8988T (cell line): ENCODE data around the gene CGREF1.
"Not testable (repeated sequence)": the region's sequence is repeated elsewhere in the genome, so short reads cannot be mapped to it uniquely, and the experiment has no call there.

Experiments
- DNase-seq: peaks from one replicate; pipeline ENCODE4 v3.0.0; 2011

Gene CGREF1

DNA sequence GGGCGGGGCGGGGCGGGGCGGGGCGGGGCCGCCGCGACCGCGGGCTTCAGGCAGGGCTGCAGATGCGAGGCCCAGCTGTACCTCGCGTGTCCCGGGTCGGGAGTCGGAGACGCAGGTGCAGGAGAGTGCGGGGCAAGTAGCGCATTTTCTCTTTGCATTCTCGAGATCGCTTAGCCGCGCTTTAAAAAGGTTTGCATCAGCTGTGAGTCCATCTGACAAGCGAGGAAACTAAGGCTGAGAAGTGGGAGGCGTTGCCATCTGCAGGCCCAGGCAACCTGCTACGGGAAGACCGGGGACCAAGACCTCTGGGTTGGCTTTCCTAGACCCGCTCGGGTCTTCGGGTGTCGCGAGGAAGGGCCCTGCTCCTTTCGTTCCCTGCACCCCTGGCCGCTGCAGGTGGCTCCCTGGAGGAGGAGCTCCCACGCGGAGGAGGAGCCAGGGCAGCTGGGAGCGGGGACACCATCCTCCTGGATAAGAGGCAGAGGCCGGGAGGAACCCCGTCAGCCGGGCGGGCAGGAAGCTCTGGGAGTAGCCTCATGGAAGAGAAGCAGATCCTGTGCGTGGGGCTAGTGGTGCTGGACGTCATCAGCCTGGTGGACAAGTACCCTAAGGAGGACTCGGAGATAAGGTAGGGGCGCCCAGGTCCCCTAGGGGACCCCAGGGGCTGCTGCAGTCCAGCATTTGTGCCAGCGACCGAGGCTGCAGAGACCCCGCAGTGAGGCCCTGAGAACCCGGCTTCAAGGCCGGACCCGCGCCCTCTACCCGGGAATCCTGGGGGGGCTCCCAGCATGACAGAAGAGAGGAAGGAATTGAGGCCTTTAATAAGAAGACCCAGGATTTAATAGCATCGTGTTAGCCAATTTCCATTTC lies 32.0 kb downstream of the CGREF1 start, which contains the start of gene KHK:
KHK (plus strand) TSS at position 49 of the 870 bp plus-strand sequence; CDS start at position 537, 488 bp downstream.
- DNase-seq, result peak; percentile 88

DNA sequence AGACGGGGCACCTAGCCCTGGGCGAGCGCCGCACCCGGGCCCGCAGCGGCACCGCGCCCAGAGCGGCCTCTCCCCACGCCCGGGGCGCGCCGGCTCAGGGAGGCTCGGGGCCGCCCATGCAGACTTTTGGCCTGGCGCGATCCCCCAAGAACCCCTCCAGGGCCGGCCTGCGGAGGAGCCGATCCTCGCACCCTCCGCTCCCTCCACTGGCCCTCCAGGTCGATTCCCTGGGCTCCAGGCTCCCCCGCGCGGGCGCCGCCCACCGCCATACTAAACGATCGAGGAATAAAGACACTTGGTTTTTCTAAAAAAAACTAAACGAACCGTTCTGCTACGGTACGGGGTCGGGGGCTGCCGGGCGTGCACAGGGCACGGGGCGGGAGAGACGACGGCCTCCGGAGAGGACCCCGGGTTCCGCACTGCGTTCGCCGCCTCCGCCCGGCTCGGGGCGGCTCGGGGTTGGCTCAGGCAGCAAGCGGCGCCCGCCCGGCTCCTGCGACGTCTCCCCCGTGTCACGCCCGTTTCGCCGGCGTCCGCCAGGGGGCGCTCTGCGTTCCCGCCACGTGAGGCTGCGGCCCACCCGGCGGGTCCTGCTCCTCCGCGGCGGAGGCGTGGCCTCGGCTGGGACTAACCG lies 32.7 kb downstream of the CGREF1 start:
- peak; percentile 99 for DNase-seq

DNA sequence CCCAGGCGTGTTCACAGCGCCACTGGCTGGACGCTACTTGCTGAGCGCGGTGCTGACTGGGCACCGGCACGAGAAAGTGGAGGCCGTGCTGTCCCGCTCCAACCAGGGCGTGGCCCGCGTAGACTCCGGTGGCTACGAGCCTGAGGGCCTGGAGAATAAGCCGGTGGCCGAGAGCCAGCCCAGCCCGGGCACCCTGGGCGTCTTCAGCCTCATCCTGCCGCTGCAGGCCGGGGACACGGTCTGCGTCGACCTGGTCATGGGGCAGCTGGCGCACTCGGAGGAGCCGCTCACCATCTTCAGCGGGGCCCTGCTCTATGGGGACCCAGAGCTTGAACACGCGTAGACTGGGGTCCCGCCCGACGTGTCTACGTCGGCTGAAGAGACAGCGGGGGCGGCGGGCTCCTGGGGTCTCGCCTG lies 33.2 kb downstream of the CGREF1 start:
- peak; percentile 92 for DNase-seq

DNA sequence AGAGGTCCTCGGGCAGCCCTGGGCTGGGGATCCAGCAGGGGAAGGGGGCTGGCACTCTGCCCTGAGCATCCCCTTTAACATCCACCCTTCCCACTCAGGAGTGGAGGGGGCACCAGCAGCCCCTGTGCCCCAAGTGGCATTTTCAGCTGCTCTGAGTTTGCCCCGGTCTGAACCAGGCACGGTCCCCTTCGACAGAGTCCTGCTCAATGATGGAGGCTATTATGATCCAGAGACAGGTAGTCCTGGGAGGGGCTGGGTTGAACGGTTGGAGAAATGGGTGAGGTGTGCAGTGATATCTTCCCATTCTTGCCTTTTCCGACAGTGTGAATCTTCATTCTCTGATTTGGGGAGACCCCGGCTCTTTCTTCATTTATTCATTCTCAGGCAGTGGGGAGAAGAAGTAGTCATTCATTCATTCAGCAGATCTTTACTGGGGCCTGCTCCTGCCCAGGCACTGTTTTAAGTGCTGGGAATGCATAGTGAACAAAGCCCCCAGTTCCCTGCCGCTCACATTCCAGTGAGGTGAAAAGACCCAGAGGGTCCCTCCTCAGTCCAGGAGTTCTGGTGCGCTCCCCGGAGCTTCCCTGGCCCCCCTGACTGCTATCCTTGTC lies 33.8 kb downstream of the CGREF1 start:
- no peak for DNase-seq

DNA sequence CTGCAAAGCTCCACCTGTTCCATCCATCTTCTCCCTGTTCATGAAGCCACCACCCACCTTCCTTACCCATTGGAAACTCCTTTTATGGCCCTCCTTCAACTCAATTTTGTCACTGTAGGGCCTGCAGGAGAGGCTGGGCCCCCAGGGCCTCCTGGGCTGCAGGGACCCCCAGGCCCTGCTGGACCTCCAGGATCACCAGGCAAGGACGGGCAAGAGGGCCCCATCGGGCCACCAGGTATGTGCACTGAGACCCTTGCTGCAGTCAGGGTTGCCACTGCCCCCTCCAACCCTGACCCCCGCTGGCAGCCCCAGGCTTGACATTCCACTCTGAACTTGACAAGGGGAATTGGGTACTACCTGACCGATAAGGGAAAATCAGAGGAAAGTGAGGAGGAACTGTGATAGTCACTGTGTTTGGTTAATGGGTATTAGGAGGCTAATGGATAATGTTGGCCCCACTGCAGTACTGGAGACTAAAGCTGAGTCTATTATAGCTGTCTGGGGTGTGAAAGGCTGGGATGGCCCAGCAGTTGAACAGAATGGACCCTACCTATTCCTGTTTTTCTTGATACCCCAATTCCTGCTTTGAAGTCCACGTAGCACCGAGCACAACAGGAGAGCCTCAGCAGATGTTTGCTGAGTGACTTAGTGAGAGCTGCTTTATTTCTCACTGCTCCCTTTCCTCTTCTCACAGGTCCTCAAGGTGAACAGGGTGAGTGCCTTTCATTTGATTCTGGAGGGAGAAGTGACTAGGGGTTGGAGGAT lies 34.4 kb downstream of the CGREF1 start:
- DNase-seq, result no peak

DNA sequence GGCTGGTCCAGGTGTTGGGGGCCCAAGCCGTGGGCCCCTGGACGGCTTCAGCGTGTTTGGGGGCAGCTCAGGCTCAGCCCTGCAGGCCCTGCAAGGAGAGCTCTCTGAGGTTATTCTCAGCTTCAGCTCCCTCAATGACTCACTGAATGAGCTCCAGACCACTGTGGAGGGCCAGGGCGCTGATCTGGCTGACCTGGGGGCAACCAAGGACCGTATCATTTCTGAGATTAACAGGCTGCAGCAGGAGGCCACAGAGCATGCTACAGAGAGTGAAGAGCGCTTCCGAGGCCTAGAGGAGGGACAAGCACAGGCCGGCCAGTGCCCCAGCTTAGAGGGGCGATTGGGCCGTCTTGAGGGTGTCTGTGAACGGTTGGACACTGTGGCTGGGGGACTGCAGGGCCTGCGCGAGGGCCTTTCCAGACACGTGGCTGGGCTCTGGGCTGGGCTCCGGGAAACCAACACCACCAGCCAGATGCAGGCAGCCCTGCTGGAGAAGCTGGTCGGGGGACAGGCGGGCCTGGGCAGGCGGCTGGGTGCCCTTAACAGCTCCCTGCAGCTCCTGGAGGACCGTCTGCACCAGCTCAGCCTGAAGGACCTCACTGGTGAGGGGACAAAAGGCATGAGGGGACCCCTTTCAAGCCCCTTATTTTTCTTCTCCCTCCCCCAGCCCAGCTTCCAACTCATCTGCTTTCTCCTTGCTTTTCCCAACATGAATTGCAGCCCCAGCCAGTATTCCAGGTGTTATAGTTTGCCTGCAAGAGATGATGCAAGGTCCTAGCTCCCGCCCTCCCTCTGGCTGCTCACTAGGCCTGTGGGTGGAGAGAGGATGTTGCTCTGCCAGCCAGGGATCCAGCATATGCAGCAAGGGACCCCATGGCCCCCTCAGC lies 35.3 kb downstream of the CGREF1 start:
- no peak for DNase-seq

DNA sequence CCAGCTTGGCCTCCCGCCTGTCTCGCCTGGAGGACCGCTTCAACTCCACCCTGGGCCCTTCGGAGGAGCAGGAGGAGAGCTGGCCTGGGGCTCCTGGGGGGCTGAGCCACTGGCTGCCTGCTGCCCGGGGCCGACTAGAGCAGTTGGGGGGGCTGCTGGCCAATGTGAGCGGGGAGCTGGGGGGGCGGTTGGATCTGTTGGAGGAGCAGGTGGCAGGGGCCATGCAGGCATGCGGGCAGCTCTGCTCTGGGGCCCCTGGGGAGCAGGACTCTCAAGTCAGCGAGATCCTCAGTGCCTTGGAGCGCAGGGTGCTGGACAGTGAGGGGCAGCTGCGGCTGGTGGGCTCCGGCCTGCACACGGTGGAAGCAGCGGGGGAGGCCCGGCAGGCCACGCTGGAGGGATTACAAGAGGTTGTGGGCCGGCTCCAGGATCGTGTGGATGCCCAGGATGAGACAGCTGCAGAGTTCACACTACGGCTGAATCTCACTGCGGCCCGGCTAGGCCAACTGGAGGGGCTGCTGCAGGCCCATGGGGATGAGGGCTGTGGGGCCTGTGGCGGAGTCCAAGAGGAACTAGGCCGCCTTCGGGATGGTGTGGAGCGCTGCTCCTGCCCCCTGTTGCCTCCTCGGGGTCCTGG lies 36.0 kb downstream of the CGREF1 start:
- DNase-seq, result no peak

DNA sequence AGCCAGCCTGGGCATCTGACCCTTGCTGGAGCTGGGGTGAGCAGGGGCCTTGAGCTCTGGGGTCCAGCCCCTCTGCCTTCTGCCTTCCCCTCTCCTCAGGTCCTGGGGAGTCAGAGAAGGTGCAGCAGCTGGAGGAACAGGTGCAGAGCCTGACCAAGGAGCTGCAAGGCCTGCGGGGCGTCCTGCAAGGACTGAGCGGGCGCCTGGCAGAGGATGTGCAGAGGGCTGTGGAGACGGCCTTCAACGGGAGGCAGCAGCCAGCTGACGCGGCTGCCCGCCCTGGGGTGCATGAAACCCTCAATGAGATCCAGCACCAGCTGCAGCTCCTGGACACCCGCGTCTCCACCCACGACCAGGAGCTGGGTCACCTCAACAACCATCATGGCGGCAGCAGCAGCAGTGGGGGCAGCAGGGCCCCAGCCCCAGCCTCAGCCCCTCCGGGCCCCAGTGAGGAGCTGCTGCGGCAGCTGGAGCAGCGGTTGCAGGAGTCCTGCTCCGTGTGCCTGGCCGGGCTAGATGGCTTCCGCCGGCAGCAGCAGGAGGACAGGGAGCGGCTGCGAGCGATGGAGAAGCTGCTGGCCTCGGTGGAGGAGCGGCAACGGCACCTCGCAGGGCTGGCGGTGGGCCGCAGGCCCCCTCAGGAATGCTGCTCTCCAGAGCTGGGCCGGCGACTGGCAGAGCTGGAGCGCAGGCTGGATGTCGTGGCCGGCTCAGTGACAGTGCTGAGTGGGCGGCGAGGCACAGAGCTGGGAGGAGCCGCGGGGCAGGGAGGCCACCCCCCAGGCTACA lies 36.8 kb downstream of the CGREF1 start:
- no peak for DNase-seq

DNA sequence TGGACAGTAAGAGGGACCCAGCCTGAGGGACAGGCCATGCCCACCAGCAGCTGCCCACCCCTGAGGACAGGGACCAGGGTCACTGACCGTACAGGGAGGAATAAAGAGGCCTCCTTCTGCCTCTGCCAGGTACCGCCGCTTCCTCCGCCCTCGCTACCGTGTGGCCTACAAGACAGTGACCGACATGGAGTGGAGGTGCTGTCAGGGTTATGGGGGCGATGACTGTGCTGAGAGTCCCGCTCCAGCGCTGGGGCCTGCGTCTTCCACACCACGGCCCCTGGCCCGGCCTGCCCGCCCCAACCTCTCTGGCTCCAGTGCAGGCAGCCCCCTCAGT lies 38.4 kb downstream of the CGREF1 start:
- DNase-seq, result no peak

DNA sequence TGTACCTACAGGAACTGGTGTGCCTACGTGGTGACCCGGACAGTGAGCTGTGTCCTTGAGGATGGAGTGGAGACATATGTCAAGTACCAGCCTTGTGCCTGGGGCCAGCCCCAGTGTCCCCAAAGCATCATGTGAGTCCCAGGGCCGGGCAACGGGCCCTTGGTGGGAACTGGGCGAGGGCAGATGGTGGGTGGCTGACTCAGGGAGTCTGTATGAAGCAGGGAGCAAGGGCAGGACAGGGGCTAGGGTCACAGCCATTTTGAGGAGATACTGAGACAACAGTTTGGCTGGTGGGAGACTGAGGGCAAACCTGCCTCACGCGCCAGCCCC lies 38.8 kb downstream of the CGREF1 start:
- no peak for DNase-seq

DNA sequence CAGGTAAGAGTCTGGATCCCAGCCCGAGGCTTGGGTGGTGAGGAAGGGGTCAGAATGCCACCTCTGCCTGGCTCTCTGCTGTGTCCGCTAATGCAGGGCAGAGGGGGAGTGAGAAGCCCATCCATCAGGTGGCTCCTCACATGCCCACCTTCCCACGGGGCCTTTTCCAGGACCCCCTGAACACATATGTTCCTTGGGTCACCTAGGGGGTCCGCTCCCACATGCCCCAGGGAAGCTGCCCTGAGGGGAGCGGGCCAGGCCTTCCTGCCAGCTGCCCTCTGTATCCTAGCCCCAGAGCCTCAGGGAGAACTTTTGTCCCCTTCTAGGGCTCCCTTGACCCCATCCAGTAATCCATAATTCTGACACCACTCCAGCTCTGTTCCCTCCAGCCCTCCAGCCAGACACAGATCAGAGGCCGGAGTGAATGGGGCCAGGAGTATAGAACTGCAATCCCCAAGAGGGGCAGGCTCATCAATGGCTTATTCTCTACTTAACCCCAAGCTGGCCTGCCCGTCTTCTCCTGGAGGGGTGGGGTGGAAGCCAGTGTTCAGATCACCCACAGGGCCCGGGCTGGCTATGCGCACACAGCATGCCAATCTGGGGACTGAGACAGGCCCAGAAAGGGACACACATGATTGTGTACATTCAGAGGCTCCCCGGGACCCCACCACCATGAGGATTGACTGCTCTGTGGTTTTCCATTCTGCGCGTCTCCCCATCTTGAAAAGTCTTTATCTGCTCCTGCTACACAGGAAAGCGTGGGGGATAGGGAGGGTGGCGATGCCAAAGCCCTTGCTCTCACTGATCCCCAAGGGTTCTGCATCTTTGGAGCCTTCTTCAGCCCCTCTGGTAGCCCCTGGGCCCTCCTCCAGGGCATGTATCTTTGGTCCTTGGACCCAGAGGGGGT lies 39.4 kb downstream of the CGREF1 start:
- DNase-seq, result no peak

DNA sequence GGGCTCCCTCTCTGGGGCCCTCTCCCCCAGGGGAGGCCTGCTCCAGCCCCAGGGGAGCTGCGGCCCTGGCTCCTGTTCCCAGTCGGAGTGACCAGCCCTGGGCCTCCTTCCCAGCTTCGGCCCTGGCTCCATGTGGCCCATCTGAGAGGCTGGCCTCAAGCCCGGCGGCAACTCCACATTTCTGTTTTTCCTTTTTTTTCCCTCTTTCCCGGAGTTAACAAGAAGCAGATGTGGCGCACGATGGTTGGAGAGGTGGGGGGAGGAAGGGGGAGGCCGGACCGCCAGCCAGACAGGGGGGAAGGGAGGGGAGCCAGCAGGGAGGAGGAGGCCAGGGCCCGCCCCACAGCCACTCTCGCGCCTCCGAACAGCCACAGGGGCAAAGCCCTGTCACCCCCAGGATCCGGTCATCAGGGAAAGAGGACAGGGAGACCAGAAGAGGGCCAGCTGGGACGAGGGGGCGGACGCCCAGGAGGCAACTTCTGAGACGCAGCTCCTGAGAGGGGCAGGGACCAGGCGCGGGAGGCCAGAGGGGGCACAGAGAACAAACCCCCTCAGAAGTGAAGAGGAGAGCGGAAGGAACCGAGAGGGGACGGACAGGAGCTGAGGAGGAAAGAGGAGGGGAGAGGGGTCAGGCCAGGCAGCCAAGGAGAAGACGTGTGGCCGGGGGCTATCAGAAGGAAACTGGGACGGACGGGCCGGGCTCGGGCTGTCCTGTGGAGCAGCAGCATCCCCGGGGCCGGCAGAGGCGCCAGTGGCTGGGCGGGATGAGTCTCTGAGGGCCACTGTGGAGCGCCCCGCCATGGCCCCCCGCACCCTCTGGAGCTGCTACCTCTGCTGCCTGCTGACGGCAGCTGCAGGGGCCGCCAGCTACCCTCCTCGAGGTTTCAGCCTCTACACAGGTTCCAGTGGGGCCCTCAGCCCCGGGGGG lies 40.4 kb downstream of the CGREF1 start, which contains the start of gene EMILIN1:
EMILIN1 (plus strand) TSS at position 349 of the 928 bp plus-strand sequence; CDS start at position 800, 451 bp downstream.
- no peak for DNase-seq

DNA sequence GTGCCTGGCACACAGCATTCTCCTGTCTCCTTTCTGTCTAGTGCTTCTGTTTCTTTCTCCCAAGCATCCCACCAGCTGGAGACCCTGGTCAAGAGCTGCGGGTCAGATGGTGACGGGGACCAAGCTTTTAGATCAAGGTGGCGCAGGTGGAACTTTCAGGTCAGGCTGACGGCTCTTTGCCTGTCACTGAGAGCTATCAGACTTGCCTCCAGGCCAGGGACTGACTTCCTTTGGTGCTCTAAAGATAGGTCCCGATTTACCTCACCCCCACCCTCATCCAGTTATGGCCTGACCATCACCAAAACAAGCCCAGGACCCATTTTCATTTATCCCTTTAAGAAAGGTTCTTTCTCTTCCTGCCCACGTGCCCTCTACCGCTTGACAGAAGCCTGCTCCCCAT lies 41.7 kb downstream of the CGREF1 start:
- DNase-seq, result no peak

DNA sequence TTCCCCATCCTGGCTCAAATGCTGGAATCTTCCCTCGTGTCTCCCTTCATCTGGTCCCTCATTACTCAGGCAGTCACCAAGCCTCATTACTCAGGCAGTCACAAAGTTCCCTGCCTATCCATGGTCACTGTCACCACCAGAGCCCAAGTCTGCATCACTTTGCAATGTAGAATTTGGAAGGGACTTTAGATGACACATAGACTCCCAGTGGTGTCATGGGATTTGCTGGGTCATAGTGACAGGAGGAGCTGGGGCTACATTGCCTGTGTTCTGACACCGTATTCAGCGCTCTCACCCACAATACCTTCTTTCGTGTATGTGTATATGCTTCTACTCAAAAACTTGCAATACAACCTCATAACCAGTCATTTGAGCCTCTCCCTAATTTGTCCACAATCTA lies 42.6 kb downstream of the CGREF1 start:
- DNase-seq, result no peak

DNA sequence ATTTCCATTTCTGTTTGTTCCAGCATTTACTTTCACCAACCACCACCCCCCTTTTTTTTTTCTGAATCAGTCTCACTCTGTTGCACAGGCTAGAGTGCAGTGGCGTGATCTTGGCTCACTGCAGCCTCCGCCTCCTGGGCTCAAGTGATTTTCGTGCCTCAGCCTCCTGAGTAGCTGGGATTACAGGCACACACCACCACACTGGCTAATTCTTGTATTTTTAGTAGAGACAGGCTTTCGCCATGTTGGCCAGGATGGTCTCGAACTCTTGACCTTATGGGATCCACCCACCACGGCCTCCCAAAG lies 43.4 kb downstream of the CGREF1 start:
- DNase-seq, result not testable (repeated sequence)

DNA sequence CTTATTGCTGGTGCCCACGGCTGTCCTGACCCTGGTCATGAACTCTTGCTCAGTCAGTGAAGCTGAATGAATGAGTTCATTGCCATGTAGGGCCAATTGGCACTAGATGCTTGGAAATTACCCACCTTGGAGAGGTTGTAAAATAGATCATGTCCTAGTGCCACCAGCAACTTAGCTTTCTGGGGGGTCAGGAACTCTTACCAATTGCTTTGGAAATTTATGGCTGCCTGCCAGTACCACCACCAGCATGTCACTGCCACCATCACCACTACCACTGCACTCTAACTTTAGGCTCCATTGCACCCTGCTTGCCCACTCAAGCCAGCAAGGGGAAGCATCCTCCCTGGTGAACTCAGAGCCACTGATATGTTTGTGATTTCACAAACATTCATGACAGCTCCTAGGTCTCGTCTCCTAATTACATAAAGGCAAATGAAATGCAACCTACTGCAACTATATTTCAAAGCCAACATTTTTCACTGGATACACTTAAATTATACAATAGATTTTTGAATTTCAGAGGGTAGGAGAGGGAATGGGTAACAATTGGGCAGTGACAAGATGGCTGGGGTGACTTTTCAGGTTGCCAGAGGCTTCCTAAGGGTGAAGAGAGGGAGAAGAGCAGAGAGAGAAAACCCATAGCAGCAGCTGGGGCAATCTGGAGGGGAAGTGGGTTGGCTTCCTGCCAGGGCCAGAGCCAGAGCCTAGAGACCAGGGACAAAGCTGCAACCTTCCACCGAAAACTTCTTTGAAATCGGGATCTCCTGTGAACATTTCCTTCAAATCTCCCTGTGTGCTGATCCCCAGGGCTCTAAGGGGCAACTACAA lies 44.0 kb downstream of the CGREF1 start:
- no peak for DNase-seq

DNA sequence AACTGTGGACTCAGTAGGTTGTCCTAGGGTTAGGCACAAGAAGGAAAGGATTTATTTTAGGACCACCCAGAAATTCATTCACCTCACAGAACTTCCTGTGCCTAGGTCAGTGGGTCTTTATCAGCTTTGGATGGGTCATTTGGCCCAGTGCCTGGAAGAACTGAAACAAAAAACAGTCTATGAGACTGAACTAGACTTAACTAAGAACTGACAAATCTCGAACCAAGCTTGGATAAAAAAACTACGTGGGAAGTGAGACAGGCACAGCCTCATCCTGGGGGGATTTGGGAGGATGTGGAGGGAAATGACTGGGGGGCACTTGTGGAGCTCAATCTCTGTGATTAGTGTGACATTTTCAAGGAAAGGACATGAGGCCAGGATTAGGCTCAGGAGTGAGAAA lies 45.1 kb downstream of the CGREF1 start:
- DNase-seq, result no peak

DNA sequence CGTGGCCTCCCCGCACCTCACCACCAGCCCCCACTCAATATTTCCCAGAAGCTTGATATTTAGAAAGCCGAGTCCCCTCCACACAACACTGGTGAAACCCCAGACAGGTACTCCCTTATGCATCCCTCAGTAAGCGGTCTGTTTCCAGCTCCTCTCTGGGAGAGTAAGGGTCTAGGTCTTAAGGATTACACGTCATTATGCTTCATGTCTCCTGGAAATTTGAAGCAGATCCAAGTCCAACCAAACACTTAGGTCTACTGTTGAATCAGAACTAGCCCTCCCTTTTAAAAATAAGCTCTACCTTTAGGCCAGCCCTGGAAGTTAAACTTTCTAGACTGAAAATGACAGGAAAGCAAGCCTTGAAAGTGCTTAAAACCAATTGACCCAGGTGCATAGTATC lies 46.0 kb downstream of the CGREF1 start:
- DNase-seq, result no peak
